Ishikawa (cell line): ENCODE measurements around the gene COX4I1.

Source experiments
- EP300 ChIP-seq: IDR thresholded peaks from 2 replicates; pipeline ENCODE4 v1.6.1; 2012; ENCODE audit warnings: borderline replicate concordance
- ZBTB7A ChIP-seq: IDR thresholded peaks from 2 replicates; pipeline ENCODE4 v1.6.1; 2012; ENCODE audit warnings: low read depth
- TF ChIP-seq, protein P1 (sequence below): IDR thresholded peaks from 2 replicates; pipeline ENCODE4 v1.6.1; 2012

DNA sequence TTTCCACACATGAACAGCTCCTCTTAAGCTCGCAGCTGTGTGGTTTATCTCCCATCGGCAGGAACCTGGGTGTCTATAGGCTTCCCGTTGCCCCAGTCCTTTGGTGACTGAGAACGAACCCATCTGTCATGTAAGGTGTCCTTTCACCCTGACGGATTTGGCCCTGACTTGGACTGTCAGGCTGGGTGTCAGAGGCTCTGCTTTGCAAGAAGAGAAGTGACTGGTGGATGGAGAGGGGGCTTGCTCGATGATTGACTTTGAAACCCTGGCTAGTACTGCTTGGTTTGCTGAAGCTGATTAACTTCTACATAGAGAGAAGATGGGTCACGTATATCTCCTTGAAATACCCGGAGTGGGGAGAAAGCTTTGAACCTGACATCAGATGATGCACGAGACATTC lies 42.9 kb downstream of the COX4I1 start:
- TF ChIP-seq EP300 (no peak), ZBTB7A (no peak)
- TF ChIP-seq, protein P1, sequence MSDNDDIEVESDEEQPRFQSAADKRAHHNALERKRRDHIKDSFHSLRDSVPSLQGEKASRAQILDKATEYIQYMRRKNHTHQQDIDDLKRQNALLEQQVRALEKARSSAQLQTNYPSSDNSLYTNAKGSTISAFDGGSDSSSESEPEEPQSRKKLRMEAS: no peak
